ENCODE data around the gene GAPDH. TPM values are rescaled to one million over a fixed set of nuclear protein-coding genes. Genes with fewer than 3 reads are reported as not detected.

The GAPDH gene
- total and polyA plus RNA-seq, 4 donors, result 1,856 to 3,012 (median 2,034) TPM

Other genes starting within 250 kb of the GAPDH start
- gene PLEKHG6, start 223.8 kb upstream of the GAPDH start, total RNA-seq, result 1 to 10 TPM in 1 of 2 donors, under 1 TPM in 1; 0.88 to 1.5 TPM
- 10 to 100 TPM in 1 of 2 donors, under 1 TPM in 1; 0.15 to 90.3 TPM for gene PLEKHG6, start 223.8 kb upstream of the GAPDH start, polyA plus RNA-seq
- 100 to 1,000 TPM; 190 to 236 TPM for gene TNFRSF1A, start 192.4 kb upstream of the GAPDH start, total RNA-seq
- gene TNFRSF1A, start 192.4 kb upstream of the GAPDH start, polyA plus RNA-seq, result 100 to 1,000 TPM in 1 of 2 donors, 10 to 100 TPM in 1; 36.9 to 112 TPM
- 1 to 10 TPM; 1.5 to 2.4 TPM for gene SCNN1A, start 159.0 kb upstream of the GAPDH start, total RNA-seq
- 1 to 10 TPM in 1 of 2 donors, under 1 TPM in 1; 0.61 to 1.5 TPM for gene SCNN1A, start 159.0 kb upstream of the GAPDH start, polyA plus RNA-seq
- gene LTBR, start 150.4 kb upstream of the GAPDH start, total RNA-seq, result 100 to 1,000 TPM in 1 of 2 donors, 10 to 100 TPM in 1; 83.1 to 103 TPM
- 10 to 100 TPM; 20.5 to 87.8 TPM for gene LTBR, start 150.4 kb upstream of the GAPDH start, polyA plus RNA-seq
- 1 to 10 TPM; 1.2 TPM for gene CD27, start 89.6 kb upstream of the GAPDH start, total RNA-seq
- gene CD27, start 89.6 kb upstream of the GAPDH start, polyA plus RNA-seq, result under 1 TPM; 0.51 to 0.88 TPM
- 10 to 100 TPM; 14.6 to 29.3 TPM for gene TAPBPL, start 82.5 kb upstream of the GAPDH start, total RNA-seq
- 10 to 100 TPM; 22.0 to 25.9 TPM for gene TAPBPL, start 82.5 kb upstream of the GAPDH start, polyA plus RNA-seq
- gene VAMP1, start 63.8 kb upstream of the GAPDH start, total RNA-seq, result 10 to 100 TPM in 1 of 2 donors, 1 to 10 TPM in 1; 9.7 to 23.9 TPM
- gene VAMP1, start 63.8 kb upstream of the GAPDH start, polyA plus RNA-seq, result 10 to 100 TPM; 14.8 to 44.0 TPM
- 10 to 100 TPM; 91.8 to 95.5 TPM for gene MRPL51, start 41.3 kb upstream of the GAPDH start, total RNA-seq
- gene MRPL51, start 41.3 kb upstream of the GAPDH start, polyA plus RNA-seq, result 100 to 1,000 TPM; 125 to 283 TPM
- gene NCAPD2, start 40.4 kb upstream of the GAPDH start, total RNA-seq, result 10 to 100 TPM; 19.9 to 32.8 TPM
- 10 to 100 TPM in 1 of 2 donors, 1 to 10 TPM in 1; 5.1 to 13.2 TPM for gene NCAPD2, start 40.4 kb upstream of the GAPDH start, polyA plus RNA-seq
- gene IFFO1, start 21.5 kb downstream of the GAPDH start, total RNA-seq, result 10 to 100 TPM; 28.5 to 60.8 TPM
- gene IFFO1, start 21.5 kb downstream of the GAPDH start, polyA plus RNA-seq, result 100 to 1,000 TPM in 1 of 2 donors, 10 to 100 TPM in 1; 11.1 to 110 TPM
- 10 to 100 TPM; 24.8 to 27.8 TPM for gene NOP2, start 33.8 kb downstream of the GAPDH start, total RNA-seq
- gene NOP2, start 33.8 kb downstream of the GAPDH start, polyA plus RNA-seq, result 10 to 100 TPM in 1 of 2 donors, 1 to 10 TPM in 1; 5.4 to 18.8 TPM
- 100 to 1,000 TPM; 174 to 195 TPM for gene CHD4, start 72.9 kb downstream of the GAPDH start, total RNA-seq
- 100 to 1,000 TPM in 1 of 2 donors, 10 to 100 TPM in 1; 73.1 to 110 TPM for gene CHD4, start 72.9 kb downstream of the GAPDH start, polyA plus RNA-seq
- 1 to 10 TPM; 2.5 to 3.7 TPM for gene LPAR5, start 101.4 kb downstream of the GAPDH start, total RNA-seq
- under 1 TPM; 0.51 to 0.88 TPM for gene LPAR5, start 101.4 kb downstream of the GAPDH start, polyA plus RNA-seq
- 1 to 10 TPM; 1.8 to 5.2 TPM for gene ACRBP, start 112.9 kb downstream of the GAPDH start, total RNA-seq
- gene ACRBP, start 112.9 kb downstream of the GAPDH start, polyA plus RNA-seq, result under 1 TPM in 1 of 2 donors, not detected in 1; 0.25 TPM
- 10 to 100 TPM; 19.7 to 43.3 TPM for gene ING4, start 128.6 kb downstream of the GAPDH start, total RNA-seq
- gene ING4, start 128.6 kb downstream of the GAPDH start, polyA plus RNA-seq, result 10 to 100 TPM; 45.3 to 63.7 TPM
- 10 to 100 TPM; 54.4 to 66.7 TPM for gene ZNF384, start 154.9 kb downstream of the GAPDH start, total RNA-seq
- gene ZNF384, start 154.9 kb downstream of the GAPDH start, polyA plus RNA-seq, result 10 to 100 TPM; 23.2 to 49.3 TPM
- gene PIANP, start 166.3 kb downstream of the GAPDH start, total RNA-seq, result 10 to 100 TPM in 1 of 2 donors, 1 to 10 TPM in 1; 1.2 to 10.7 TPM
- 1 to 10 TPM; 4.3 to 7.5 TPM for gene PIANP, start 166.3 kb downstream of the GAPDH start, polyA plus RNA-seq
- 10 to 100 TPM; 47.0 to 50.1 TPM for gene COPS7A, start 189.5 kb downstream of the GAPDH start, total RNA-seq
- gene COPS7A, start 189.5 kb downstream of the GAPDH start, polyA plus RNA-seq, result 10 to 100 TPM; 43.8 to 70.5 TPM
- 100 to 1,000 TPM; 110 to 144 TPM for gene MLF2, start 218.6 kb downstream of the GAPDH start, total RNA-seq
- gene MLF2, start 218.6 kb downstream of the GAPDH start, polyA plus RNA-seq, result 100 to 1,000 TPM; 134 to 141 TPM
- gene PTMS, start 231.8 kb downstream of the GAPDH start, total RNA-seq, result 100 to 1,000 TPM; 358 to 396 TPM
- 100 to 1,000 TPM; 549 to 584 TPM for gene PTMS, start 231.8 kb downstream of the GAPDH start, polyA plus RNA-seq
- 1 to 10 TPM; 1.2 to 1.8 TPM for gene LAG3, start 238.0 kb downstream of the GAPDH start, total RNA-seq
- 1 to 10 TPM in 1 of 2 donors, under 1 TPM in 1; 0.25 to 2.4 TPM for gene LAG3, start 238.0 kb downstream of the GAPDH start, polyA plus RNA-seq

All from aorta (tissue), 4 donors.